Measurements from ENCODE around the gene IRF9.
"Not testable (repeated sequence)": the region's sequence is repeated elsewhere in the genome, so short reads cannot be mapped to it uniquely, and the experiment has no call there.

IRF9 gene

GRCh38 chr14:24195186-24196070, 34.4 kb downstream of the IRF9 start, which contains the start of gene TM9SF1:
Gene TM9SF1 (minus strand): TSS chr14:24195441. CDS start chr14:24195019, 422 bp downstream.
- peak; percentile 89 for DNase-seq

GRCh38 chr14:24196071-24197055, 35.3 kb downstream of the IRF9 start:
- no peak for DNase-seq

- DNase-seq, result no peak
These were observed 36.0 kb downstream of the IRF9 start for GRCh38 chr14:24197056-24197450.

GRCh38 chr14:24198814-24199524, 37.9 kb downstream of the IRF9 start:
- no peak for DNase-seq

GRCh38 chr14:24202538-24202937, 41.5 kb downstream of the IRF9 start:
- DNase-seq, result not testable (repeated sequence)

- DNase-seq, result not testable (repeated sequence)
These were observed 42.3 kb downstream of the IRF9 start for GRCh38 chr14:24203249-24203886.

GRCh38 chr14:24204163-24205146, 43.4 kb downstream of the IRF9 start:
- DNase-seq, result no peak

- no peak for DNase-seq
These were observed 45.4 kb downstream of the IRF9 start for GRCh38 chr14:24206260-24207103.

- no peak for DNase-seq
These were observed 46.1 kb downstream of the IRF9 start for GRCh38 chr14:24207104-24207551.

GRCh38 chr14:24207625-24208024, 46.6 kb downstream of the IRF9 start:
- DNase-seq, result no peak

- no peak for DNase-seq
These were observed 50.2 kb downstream of the IRF9 start for GRCh38 chr14:24211311-24211710.

GRCh38 chr14:24212924-24213865, 52.1 kb downstream of the IRF9 start, which contains the start of gene CHMP4A:
Gene CHMP4A (minus strand): TSS chr14:24213488. CDS start chr14:24213439, 49 bp downstream.
- peak; percentile 96 for DNase-seq

- DNase-seq, result no peak
These were observed 53.0 kb downstream of the IRF9 start for GRCh38 chr14:24213866-24214662.

GRCh38 chr14:24215495-24216344, 54.7 kb downstream of the IRF9 start, which contains the start of gene MDP1:
Gene MDP1 (minus strand): TSS chr14:24216066. CDS start chr14:24215955, 111 bp downstream.
- DNase-seq, result peak; percentile 86

Data from activated naive CD4-positive, alpha-beta T cell treated with anti-CD3 and anti-CD28 coated beads, Interleukin-2, amount 50 U/mL, for 16 hours (primary cell).